Measurements from ENCODE around the gene PSIP1. TPM values are rescaled to one million over a fixed set of nuclear protein-coding genes. Genes with fewer than 3 reads are reported as not detected.
A peak's percentile ranks its signal among the peaks of the same experiment; 100 is the strongest.

Gene PSIP1
- total and polyA plus RNA-seq, 2 of the 4 experiments (the other 2 are of a cell fraction) = 21.8 to 27.2 TPM

DNA sequence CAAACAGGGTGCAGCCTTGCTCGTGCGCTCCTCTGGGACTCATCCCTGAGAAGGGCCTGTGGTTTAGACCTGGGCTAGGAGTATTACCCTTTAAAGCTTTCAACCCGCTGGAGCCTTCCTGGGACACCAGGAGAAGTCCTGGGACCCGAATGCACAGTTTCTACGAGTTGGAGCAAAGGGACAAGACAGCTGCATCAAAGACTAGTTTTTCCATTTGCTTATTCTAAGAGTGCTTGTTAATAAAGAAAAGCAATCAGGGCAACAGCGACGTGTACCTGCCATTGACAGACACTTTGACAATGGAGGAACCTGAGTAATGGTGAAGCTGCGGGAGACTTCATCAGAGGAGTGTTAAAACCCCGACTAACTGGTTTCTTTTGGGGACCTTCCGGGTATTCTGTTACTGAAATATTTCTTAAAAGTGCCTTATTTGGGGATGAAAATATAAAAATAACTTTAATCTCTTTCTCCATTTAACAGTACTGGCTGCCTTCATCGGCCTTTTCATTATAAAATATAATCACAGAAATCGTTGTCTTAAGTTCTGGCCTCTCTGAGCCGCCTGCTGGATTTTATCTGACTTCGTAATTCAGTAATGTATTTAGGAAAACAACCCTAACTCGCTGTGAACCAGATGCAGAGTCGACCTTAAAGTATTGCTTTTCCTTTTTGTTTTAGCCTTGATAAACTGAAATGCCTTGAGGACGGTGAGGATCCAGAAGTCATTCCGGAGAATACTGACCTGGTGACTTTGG lies 87.4 kb downstream of the PSIP1 start:
- Histone ChIP-seq H2BK120ac (ENCODE audit: low read depth, low read length) (0 out of 2 replicates have a peak overlapping the region, but pooled peaks have one; percentile 4), H4K20me1 (ENCODE audit: insufficient read depth, low read length) (peaks cover 21% of the 10 kb centered on the region; the same call in 1 of the 2 replicates), H3K9me3 (ENCODE audit: control insufficient read depth, insufficient read depth, low read length) (no peaks in the 10 kb centered on the region), H3K14ac (replicated peaks; ENCODE audit: low read depth, low read length) (peak overlapping the region; percentile 79), H2BK15ac (ENCODE audit: low read depth, low read length) (no peak overlapping the region), H3K36me3 (ENCODE audit: control insufficient read depth, insufficient read depth, low read length) (peaks cover 14% of the 10 kb centered on the region), H4K91ac (ENCODE audit: insufficient read depth, low read depth, low read length) (peak overlapping the region; percentile 65; the same call in 1 of the 2 replicates), H2AK9ac (replicated peaks; ENCODE audit: low read depth, low read length, poor library complexity) (peak overlapping the region; percentile 59), H4K5ac (ENCODE audit: low read depth, low read length) (peak overlapping the region; percentile 54), H3K4me1 (ENCODE audit: control insufficient read depth, insufficient read depth, low read length) (peaks cover 3% of the 10 kb centered on the region), H3K4me3 (ENCODE audit: insufficient read depth, low read depth, low read length) (peak overlapping the region; percentile 80), H3K23ac (ENCODE audit: low read depth, low read length) (peak overlapping the region; percentile 93), H3K79me1 (ENCODE audit: low read depth in 1 of 2, low read length in 2 of 2) (peaks cover 15 to 43% of the 10 kb centered on the region in 2 experiments), H3K9me1 (ENCODE audit: insufficient read depth, low read length) (peaks cover 12% of the 10 kb centered on the region), H3K27me3 (ENCODE audit: control insufficient read depth, insufficient read depth, low read length) (no peaks in the 10 kb centered on the region), H3K4me2 (ENCODE audit: low read depth, low read length) (peak overlapping the region; percentile 99), H3K27ac (ENCODE audit: insufficient read depth, low read length) (peak overlapping the region; percentile 91), H3K18ac (ENCODE audit: low read depth, low read length) (peak overlapping the region; percentile 28), H3K56ac (ENCODE audit: extremely low read depth, insufficient read depth, low read length) (peak overlapping the region; percentile 85), H2AK5ac (ENCODE audit: low read depth, low read length) (peak overlapping the region; percentile 74), H2AFZ (replicated peaks; ENCODE audit: low read length, poor library complexity) (peak overlapping the region; percentile 89), H3K4ac (ENCODE audit: low read depth, low read length) (peak overlapping the region; percentile 43), H2BK20ac (ENCODE audit: low read depth, low read length) (no peak overlapping the region), H2BK5ac (ENCODE audit: low read depth, low read length, poor library complexity, severe bottlenecking) (peak overlapping the region; percentile 82), H4K8ac (ENCODE audit: low read depth in 2 of 2, low read length in 2 of 2) (peak overlapping the region; percentile 76 to 97; a peak in 3 of 4 replicates), H3K9ac (ENCODE audit: low read depth, low read length) (peak overlapping the region; percentile 98)
- DNase-seq = peak; percentile 43
- ChIA-PET POLR2A (ENCODE audit: unreplicated experiment) (interaction anchor here (0.5 kb wide), 2 partner anchors 47 to 275 kb away, joined by 4 read pairs; no protein-coding TSS in a partner anchor), CTCF (no interaction called here)
- dilution Hi-C loops (cut with HindIII; ENCODE audit: low sequenced_read_pairs, unreplicated experiment) = no loop called here
- in situ Hi-C loops (cut with MboI; ENCODE audit: low sequenced_read_pairs) = no loop called here
- intact Hi-C loops (cut with micrococcal nuclease) = loop anchor here (2.0 kb wide), 2 partner anchors 51 to 183 kb away; no protein-coding TSS in a partner anchor
- no TSS peak for BruUV-seq (replicated peaks)
- no peak; the same call in 1 of the 2 replicates for ATAC-seq (ENCODE audit: low read depth)
- 0% methylated on average over 4 of the region's 18 CpGs; no CpG with 5 or more reads in 1 of the 2 experiments for WGBS, 2 experiments (ENCODE audit: extremely low coverage in 2 of 2, insufficient read length in 1 of 2)
- no peak for TF ChIP-seq RFX5 (IDR thresholded peaks at IDR 0.05; ENCODE audit: low read depth, low read length)
- TF ChIP-seq NFE2L2 (IDR thresholded peaks at IDR 0.05; ENCODE audit: low read depth, low read length) = no peak
- TF ChIP-seq SMC3 (IDR thresholded peaks at IDR 0.05; ENCODE audit: low read depth, low read length) = peak; percentile 39
- TF ChIP-seq, protein P1, sequence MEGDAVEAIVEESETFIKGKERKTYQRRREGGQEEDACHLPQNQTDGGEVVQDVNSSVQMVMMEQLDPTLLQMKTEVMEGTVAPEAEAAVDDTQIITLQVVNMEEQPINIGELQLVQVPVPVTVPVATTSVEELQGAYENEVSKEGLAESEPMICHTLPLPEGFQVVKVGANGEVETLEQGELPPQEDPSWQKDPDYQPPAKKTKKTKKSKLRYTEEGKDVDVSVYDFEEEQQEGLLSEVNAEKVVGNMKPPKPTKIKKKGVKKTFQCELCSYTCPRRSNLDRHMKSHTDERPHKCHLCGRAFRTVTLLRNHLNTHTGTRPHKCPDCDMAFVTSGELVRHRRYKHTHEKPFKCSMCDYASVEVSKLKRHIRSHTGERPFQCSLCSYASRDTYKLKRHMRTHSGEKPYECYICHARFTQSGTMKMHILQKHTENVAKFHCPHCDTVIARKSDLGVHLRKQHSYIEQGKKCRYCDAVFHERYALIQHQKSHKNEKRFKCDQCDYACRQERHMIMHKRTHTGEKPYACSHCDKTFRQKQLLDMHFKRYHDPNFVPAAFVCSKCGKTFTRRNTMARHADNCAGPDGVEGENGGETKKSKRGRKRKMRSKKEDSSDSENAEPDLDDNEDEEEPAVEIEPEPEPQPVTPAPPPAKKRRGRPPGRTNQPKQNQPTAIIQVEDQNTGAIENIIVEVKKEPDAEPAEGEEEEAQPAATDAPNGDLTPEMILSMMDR (conservative IDR thresholded peaks at IDR 0.05; ENCODE audit: low read depth, low read length) = peak; percentile 39
- TF ChIP-seq RAD21 (IDR thresholded peaks at IDR 0.05; ENCODE audit: low read length) = peak; percentile 29; the same call in 1 of the 2 replicates
- no peak for TF ChIP-seq RCOR1 (IDR thresholded peaks at IDR 0.05; ENCODE audit: insufficient replicate concordance, low read length)
- TF ChIP-seq MAFK (IDR thresholded peaks at IDR 0.05; ENCODE audit: low read depth, low read length) = no peak
- no peak for TF ChIP-seq MAZ (IDR thresholded peaks at IDR 0.05; ENCODE audit: borderline replicate concordance, low read depth, low read length)
- no peak for TF ChIP-seq CEBPB (IDR thresholded peaks at IDR 0.05; ENCODE audit: low read depth, low read length)
- TF ChIP-seq MXI1 (IDR thresholded peaks at IDR 0.05; ENCODE audit: borderline replicate concordance, low read depth, low read length) = no peak
- TF ChIP-seq FOS (IDR thresholded peaks at IDR 0.05; ENCODE audit: low read depth, low read length) = no peak
- TF ChIP-seq, protein P2, sequence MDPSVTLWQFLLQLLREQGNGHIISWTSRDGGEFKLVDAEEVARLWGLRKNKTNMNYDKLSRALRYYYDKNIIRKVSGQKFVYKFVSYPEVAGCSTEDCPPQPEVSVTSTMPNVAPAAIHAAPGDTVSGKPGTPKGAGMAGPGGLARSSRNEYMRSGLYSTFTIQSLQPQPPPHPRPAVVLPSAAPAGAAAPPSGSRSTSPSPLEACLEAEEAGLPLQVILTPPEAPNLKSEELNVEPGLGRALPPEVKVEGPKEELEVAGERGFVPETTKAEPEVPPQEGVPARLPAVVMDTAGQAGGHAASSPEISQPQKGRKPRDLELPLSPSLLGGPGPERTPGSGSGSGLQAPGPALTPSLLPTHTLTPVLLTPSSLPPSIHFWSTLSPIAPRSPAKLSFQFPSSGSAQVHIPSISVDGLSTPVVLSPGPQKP (IDR thresholded peaks at IDR 0.05; ENCODE audit: borderline replicate concordance, low read depth, low read length) = no peak
- TF ChIP-seq CHD1 (IDR thresholded peaks at IDR 0.05; ENCODE audit: low read depth, low read length) = no peak
